ENCODE results near the gene KAZN.

KAZN gene

GRCh38 chr1:14827870-14828269, 229.4 kb downstream of the KAZN start:
- DNase-seq (ENCODE audit: low spot score): no peak

DNA sequence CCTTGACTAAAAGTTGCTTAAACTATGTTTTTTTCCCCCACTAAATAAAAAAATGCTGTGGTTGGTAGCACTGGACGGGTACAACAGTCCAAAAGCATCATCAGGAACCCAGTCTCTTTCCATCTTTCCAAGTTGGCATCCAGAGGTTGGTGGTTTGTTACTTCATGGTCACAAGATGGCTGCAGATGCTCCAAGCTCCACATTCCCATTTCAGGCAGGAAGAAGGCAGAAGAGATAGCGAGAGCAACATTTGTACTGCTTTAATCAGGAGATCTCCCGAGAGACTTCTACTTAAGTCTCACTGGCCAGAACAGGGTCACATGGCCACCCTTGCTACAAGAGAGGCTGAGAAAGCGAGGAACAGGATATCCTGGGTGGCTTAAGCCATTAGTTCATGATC, 230.2 kb downstream of the KAZN start:
- no peak for DNase-seq (ENCODE audit: low spot score)

- no peak for DNase-seq (ENCODE audit: low spot score)
These were observed 237.2 kb downstream of the KAZN start for GRCh38 chr1:14835725-14836124.

DNA sequence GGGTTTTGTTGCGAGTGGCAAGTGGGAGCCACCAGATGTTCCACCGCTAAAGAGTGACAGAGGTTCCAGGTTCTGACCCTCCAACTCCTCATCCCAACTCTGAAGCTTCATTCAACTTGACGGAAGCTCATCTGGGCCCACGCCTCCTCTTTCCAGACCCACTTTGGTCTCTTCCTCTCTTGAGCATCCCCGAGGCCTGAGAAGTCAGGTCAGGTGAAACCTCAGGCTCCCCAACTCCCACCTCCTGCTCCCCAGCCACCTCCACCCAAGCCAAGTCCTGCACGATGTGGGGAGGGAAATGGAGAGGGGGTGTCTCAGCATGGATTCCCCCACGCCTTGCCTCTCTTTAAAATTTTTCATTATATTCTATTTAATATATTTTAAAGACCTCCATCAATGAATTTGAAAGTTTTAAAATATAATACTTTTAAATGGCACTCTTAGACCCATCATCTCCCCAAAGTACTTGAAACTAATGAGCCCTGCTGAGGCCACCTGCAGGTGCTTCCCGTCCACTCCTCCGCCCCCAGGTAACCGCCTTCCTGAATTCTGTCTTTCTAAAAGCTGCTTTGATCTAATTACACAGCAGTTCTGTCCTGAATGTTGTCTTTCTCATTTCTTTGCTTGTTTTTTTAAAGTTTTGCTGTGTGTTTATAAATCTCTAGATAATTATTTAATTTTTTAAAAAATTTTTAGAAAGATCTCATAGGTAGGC, 238.1 kb downstream of the KAZN start:
- DNase-seq (ENCODE audit: low spot score): no peak

- no peak for DNase-seq (ENCODE audit: low spot score)
These were observed 241.9 kb downstream of the KAZN start for GRCh38 chr1:14840374-14840773.

GRCh38 chr1:14841456-14841855, 243.0 kb downstream of the KAZN start:
- no peak for DNase-seq (ENCODE audit: low spot score)

- DNase-seq (ENCODE audit: low spot score): no peak
These were observed 243.5 kb downstream of the KAZN start for GRCh38 chr1:14841951-14842350.

GRCh38 chr1:14842361-14842760, 243.9 kb downstream of the KAZN start:
- DNase-seq (ENCODE audit: low spot score): no peak

DNA sequence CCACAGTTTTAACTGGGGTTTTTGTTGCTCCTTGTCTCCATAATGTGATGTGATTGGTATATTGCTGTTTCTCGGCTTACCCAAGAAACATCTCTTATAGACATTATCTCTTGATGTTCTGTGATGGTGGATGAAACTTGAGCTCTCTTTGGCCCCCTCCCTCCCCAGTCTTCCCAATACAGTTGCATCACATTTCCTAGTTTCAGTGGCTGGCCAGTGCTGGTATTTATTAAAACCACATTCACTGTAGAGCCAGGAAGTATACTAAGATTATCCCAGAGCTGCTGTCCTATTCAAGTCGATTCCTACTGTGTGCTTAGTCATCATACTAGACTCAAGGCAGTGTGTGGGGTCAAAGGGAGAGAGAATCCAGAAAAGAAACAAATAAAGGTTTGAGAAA, 244.4 kb downstream of the KAZN start:
- no peak for DNase-seq (ENCODE audit: low spot score)

DNA sequence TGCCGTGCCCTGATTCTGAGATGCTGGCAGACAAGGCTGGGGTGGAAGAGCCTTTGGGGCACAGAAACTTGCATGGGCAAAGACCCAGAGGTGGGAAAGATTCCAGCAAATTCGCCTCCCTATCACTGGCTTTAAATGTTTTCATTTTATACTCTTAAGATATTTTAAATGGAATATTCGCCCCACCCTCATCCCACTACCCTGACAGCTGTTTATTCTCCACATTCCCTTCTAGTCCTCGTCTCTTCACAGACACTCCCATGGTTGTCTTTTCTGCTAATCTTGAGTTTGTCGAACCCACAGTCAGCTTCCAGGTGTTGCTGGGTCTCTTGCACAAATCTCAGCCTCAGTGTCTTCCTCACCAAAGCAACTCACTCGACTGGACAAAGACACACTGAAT, 245.0 kb downstream of the KAZN start:
- no peak for DNase-seq (ENCODE audit: low spot score)

DNA sequence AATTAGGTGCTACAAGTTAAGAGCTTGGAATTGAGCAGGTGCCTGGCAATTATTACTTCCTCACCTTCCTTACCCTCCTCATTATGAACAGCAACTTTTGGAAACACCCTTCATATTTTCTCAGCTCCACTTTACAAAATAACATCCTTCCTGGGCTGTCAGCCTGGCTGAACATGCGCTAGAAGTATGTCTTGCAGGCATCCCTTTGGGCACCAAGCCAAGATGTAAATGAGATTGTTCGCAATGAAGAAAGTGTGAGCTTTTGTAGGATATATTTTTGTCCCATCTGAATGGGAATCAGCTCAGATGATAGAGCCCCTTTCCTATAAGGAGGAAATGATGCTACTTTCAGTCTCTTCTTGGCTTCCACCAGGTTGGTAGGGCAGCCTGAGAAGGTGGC, 245.9 kb downstream of the KAZN start:
- DNase-seq (ENCODE audit: low spot score): no peak

DNA sequence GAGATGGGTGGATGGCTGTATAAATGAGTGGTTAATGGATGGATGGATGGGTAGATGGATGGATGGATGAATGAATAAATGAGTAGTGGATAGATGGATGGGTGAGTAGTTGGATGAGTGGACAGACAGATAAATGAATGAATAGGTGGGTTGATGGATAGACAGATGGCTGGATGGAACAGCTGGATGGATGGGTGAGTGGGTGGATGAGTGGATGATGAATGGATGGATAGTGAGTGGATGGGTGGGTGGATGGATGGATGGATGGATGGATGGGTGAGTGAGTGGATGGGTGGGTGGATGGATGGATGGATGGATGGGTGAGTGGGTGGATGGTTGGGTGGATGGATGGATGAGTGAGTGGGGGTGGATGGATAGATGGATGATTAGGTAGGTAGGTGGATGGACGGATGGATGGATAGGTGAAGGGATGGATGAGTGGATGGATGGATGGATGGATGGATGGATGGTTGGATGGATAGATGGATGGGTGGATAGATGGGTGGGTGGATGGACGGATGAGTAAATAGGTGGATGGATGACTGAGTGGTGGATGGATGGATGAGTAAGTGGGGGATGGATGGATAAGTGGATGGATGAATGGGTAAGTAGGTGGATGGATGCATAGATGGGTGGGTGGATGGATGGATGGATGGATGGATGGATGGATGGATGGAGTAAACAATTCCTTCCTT, 246.6 kb downstream of the KAZN start:
- no peak for DNase-seq (ENCODE audit: low spot score)

- no peak for DNase-seq (ENCODE audit: low spot score)
These were observed 247.4 kb downstream of the KAZN start for GRCh38 chr1:14845851-14846250.

DNA sequence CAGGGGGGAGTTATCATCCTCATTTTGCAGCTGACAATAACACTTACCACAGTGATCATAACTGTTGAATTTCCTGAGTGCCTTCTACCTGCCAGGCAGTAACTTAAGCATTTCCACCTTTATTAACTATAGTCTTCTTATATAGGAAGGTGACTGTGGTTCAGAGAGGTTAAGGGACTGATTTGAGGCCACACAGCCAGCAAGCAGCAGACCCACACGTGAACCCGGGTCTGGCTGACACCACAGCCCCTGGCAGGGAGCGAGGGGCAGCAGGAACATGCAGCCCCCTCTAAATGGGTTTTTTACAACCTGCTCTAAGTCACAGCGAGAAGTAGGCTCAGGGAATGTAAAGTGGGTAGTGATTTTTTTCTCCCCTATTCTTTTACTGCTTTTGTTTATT, 248.2 kb downstream of the KAZN start:
- DNase-seq (ENCODE audit: low spot score): no peak

DNA sequence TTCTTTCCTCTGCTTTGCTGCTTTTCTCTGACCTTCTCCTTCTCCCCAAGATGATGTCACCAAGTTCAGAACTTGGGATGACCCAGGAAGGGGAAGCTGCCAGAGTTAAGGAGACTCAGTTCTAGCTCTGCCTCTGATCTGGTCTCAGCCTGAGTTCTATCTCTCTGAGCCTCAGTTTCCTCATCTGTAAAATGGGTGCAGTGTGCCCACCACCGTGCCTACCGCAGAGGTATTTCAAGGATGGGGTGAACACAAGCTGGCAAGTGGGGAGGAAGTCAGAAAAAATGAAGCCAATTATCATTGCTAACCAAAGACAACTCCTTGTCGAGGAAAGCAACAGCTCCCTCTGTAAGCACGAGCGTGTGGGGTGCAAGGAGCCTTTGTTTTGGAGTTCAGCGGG, 249.7 kb downstream of the KAZN start:
- no peak for DNase-seq (ENCODE audit: low spot score)

DNA sequence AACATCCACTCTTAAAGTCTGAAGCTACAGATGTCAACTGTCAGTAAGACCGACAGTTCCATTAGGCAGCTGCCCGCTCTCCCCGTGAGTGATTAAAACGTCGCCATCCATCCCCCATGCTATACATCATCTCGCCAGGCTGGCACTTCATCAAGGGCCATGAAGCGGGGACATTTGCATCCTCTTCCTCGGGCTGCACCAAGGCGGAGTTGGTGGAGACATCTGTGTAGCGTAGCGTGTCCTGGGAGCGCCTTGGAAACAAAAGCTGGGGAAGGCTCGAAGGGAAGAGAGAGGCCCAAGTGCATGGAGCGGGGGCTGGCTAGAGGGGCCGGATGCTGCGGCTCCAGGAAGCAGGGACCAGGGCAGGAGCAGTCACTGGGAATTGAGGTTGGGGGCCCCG, 250.1 kb downstream of the KAZN start:
- DNase-seq (ENCODE audit: low spot score): no peak

GRCh38 chr1:14849038-14849437, 250.6 kb downstream of the KAZN start:
- no peak for DNase-seq (ENCODE audit: low spot score)

GRCh38 chr1:14850563-14850962, 252.1 kb downstream of the KAZN start:
- DNase-seq (ENCODE audit: low spot score): no peak

- DNase-seq (ENCODE audit: low spot score): no peak
These were observed 253.3 kb downstream of the KAZN start for GRCh38 chr1:14851760-14852159.

DNA sequence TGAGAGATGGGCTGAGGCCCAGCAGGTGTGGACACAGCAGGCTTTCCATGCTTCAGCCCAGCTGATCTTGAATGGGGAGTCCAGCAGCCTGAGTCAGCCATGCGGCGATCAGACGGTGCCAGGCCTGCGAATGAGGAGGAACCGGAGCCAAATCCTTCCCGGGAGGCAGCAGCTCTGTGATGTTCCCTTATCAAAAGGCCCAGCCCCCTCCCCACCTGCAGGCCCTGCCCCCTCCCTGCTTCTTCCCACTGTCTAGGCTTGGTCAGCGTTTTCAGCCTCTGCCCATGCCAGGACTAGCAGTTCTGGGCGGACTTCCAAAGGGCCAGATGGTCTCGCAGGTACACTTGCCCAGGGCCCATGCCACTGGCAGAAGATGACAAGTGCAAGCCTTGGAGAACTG, 253.8 kb downstream of the KAZN start:
- DNase-seq (ENCODE audit: low spot score): no peak

- no peak for DNase-seq (ENCODE audit: low spot score)
These were observed 255.0 kb downstream of the KAZN start for GRCh38 chr1:14853518-14853917.

GRCh38 chr1:14855268-14855667, 256.8 kb downstream of the KAZN start:
- DNase-seq (ENCODE audit: low spot score): no peak

GRCh38 chr1:14855801-14856200, 257.3 kb downstream of the KAZN start:
- DNase-seq (ENCODE audit: low spot score): no peak
